NCI-H187 (cell line): Measurements from ENCODE around the gene SLC12A7.
"Not testable (repeated sequence)": the region's sequence is repeated elsewhere in the genome, so short reads cannot be mapped to it uniquely, and the experiment has no call there.

Source experiments
- DNase-seq, 2 experiments: peaks; one replicate each; lab custom pipeline; 2025; lab: John Stamatoyannopoulos, UW

Gene SLC12A7

DNA sequence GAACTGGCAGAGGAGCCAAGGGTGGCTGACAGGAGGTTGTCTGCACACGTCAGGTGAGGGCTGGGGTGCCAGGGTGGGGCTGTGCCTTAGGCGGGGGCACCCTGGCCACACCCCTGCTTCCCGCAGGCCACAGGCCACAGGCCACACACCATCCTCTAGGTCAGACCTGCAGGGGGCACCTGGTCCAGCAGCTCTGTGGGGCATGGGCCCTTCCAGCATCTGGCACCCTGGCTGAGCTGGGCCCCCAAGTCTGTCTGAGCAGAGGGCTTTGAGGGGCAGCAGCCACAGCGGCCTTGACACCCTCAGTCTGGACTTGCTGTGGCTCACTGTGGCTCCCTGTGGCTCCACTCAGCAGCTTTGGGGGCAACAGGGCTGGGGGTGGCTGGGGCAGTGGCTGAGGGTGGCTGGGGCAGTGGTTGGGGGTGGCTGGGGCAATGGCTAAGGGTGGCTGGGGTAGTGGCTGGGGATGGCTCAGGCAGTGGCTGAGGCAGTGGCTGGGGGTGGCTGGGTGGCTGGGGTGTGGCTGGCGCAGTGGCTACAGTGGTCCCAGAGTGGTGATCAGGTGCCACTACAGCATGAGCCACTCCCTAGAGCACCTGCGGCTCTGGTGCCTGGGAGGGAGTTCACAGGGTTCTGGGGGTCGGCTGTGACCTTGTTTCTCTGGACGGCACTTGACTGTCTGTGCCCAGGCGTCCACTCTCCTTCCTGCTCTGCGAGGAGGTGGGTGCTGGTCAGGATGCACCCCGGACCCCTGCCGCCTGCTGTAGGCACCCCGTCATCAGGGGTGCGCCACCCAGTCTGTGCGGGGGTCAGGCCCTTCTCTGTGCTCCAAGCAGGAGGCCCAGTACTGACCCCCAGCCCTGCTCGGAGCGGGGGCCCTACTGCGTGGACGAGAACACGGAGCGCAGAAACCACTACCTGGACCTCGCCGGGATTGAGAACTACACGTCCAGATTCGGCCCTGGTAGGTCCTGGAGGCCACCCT, 76.2 kb downstream of the SLC12A7 start:
- DNase-seq: no peak

DNA sequence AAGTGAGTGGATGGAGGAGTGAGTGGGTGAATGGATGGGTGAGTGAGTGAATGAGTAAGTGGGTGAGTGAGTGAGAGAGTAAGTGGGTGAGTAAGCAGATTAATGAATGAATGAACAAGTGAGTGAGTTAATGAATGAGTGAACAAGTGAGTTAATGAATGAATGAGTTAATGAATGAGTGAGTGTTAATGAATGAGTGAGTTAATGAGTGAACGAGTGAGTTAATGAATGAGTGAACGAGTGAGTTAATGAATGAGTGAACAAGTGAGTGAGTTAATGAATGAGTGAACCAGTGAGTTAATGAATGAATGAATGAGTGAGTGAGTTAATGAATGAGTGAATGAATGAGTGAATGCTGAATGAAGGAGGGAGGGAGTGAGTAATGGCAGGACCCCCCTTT, 76.9 kb downstream of the SLC12A7 start:
- DNase-seq: no peak

DNA sequence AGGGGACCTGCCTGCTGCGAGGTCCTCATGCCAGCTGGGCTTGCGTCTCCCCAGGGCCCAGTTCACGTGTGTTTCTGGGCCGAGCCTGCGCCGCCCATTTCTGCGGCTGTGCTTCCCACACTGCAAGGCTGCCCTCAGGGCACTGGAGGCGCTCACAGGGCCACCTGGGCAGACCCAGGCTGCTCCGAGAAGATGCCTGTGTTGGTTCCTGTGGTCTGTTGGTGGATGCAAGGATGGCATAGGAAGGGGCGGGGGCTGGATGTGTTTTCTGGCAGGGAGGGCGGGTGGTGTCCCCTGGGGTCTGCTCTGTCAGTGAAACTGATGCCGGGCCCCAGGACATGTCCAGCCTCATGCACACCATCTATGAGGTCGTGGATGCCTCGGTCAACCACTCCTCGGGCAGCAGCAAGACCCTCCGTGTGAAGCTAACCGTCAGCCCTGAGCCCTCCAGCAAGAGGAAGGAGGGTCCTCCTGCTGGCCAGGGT, 77.4 kb downstream of the SLC12A7 start:
- DNase-seq: no peak

GRCh38 chr5:1033606-1034420, 78.0 kb downstream of the SLC12A7 start:
- DNase-seq: no peak

DNA sequence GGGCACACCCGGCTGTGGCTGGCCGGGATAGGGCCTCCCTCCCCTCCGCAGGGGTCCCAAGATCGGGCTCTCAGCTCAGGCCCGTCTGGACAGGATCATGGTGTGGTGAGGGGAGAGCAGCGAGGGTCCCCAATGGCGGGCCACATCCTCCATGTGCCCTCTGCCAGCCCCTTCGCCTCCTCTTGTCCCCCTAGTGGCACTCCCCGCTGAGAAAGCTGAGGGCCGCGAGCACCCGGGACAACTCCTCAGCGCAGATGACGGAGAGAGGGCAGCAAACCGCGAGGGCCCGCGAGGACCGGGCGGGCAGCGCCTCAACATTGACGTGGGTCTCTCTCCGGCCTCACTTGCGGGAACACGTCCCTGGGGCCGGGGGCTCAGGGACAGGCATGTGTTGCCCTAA, 78.7 kb downstream of the SLC12A7 start:
- DNase-seq: no peak

DNA sequence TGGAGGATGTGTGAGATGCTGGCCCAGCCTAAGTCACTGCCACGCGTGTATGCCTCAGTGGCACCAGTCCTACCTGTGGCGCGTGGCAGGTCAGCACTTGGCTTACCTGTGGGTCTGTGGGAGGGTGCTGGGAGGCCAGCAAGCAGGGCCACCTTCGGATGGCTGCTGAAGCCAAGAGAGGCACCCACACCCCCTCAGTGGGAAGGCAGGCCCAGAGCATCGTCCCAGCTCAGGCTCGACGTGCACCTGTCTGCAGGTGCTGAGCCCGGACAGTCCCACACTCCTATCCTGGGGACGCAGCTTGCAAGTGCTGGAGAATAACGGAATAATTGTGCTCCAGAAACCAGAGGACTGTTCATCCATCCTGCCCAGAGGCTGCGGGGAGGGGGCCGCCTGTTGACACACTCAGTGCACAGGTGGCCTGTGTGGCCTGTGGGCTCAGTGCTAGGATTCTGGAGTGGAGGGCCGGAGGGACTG, 79.3 kb downstream of the SLC12A7 start:
- DNase-seq: no peak

DNA sequence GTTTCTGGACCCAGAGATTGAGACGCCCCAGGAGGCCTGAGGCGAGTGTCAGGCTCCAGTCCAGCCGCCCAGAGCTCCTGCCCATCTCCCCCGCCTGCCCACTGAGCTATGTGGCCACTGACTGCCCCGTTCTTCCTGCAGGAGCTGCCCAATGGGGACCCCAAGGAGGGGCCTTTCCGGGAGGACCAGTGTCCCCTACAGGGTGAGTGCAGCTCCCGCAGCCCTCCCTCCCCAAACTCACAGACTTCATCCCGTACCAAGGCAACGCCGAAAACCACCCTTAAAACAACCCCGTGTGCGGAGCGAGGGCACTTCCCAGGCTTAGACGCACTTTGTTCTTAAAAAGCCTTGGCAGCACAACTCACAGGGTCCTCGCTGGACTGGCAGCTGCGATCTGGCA, 79.9 kb downstream of the SLC12A7 start:
- DNase-seq: no peak

DNA sequence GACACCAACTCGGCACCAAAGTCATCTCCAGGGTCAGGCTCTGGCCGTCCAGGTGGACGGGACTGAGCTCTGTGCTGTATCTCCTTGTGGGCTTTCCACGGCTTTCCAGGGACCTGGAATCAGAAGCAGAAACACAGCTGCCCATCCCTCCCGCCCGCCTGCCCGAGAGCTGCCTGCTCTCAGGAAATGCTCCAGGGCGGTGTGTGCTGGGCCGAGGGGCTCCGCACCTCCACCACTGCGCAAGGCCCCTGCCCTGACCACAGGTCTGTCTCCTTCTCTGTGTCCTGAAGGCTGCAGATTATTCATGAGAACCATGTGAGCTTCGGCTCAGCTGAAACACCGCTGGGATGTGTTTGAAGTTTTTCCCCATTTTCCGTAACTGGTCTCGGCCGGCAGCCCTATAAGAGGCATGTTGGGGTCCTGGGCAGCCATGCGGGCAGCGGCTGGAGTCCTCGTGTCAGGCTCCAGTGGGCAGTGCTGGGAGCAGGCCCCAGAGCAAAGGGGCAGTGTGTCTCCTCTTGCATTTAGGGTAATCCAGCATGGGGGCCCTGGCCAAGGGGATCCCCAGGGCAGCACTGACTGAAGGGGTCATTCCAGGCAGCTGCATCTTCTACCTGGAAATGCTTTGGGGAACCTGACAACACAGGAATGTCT, 80.4 kb downstream of the SLC12A7 start:
- DNase-seq: no peak

DNA sequence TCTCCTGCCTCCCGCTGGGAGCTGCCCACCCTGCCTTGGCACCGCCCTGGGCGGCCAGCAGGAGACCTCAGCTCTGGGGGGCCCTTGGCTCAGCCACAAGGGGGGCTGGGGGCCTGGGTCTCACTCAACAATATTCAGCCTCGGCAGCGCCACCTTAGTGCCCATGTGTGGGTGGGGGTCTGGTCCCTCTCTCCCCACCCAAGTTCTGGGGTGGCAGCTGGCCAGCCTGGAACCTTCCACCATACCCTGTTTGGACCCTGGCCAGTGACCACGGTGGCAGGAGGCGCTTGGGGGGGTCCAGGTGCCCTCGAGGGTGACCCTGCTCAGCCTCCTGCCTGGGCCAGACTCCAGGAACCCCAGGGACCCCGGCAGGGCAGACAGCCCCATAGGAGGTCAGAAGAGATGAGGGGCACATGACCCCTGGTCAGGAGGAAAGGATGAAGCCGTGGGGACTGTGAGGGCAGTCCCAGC, 81.0 kb downstream of the SLC12A7 start:
- no peak for DNase-seq

GRCh38 chr5:1029945-1030625, 81.8 kb downstream of the SLC12A7 start:
- DNase-seq: no peak

GRCh38 chr5:1029282-1029944, 82.5 kb downstream of the SLC12A7 start:
- no peak for DNase-seq

DNA sequence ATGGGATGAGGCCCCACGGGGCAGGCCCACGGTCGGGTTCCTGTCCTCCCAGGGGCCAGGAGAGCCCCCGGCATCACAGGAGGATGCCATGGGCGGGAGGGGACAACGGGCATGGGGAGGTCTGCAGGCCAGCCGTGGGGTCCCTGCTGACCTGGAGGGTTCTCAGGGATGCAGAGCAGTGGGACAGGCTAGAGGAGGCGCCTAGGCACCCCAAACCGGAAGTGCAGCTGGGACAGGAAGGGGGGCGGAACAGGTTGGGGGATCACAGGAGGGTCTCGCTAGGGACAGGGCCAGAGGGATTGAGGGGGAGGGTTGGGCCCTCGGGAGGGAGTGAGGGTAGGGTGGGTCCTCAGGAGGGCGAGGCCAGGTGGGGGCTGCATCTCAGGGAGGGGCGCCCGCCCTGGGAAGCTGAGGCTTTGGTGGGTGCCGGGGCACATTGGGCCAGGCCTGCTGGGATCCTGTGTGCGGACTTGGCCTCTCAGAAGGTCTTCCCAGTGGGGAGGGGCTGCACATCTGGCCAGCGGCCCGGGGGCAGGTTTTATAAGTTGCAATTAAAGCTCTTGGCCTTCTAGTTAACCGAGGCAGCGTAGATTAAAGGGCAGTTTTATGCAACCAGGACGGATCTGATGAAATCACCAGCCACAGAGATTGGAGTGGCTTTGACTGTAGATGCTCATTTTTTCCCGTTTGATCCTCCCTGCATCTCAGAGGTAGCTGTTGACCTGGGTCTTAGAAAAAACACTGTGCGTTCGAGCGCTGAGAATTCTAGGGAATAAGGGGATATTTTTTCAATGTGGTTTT, 83.2 kb downstream of the SLC12A7 start:
- no peak for DNase-seq

GRCh38 chr5:1027631-1028441, 84.0 kb downstream of the SLC12A7 start:
- DNase-seq: no peak

GRCh38 chr5:1026700-1027621, 84.9 kb downstream of the SLC12A7 start:
- no peak for DNase-seq

DNA sequence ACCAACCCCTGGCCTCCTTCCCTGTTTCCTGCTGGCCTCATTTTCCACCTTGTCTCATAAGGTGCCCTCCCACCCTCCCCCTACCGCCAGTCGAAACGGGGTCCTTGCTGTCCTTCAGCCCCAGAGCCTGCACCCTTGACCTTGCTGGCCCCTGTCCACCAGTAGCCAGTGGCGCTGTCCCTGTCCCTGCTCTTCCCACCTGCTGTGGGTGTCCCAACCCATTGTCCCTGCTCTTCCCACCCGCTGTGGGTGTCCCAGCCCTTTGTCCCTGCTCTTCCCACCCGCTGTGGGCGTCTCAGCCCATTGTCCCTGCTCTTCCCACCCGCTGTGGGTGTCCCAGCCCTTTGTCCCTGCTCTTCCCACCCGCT, 89.9 kb downstream of the SLC12A7 start:
- DNase-seq: not testable (repeated sequence)

DNA sequence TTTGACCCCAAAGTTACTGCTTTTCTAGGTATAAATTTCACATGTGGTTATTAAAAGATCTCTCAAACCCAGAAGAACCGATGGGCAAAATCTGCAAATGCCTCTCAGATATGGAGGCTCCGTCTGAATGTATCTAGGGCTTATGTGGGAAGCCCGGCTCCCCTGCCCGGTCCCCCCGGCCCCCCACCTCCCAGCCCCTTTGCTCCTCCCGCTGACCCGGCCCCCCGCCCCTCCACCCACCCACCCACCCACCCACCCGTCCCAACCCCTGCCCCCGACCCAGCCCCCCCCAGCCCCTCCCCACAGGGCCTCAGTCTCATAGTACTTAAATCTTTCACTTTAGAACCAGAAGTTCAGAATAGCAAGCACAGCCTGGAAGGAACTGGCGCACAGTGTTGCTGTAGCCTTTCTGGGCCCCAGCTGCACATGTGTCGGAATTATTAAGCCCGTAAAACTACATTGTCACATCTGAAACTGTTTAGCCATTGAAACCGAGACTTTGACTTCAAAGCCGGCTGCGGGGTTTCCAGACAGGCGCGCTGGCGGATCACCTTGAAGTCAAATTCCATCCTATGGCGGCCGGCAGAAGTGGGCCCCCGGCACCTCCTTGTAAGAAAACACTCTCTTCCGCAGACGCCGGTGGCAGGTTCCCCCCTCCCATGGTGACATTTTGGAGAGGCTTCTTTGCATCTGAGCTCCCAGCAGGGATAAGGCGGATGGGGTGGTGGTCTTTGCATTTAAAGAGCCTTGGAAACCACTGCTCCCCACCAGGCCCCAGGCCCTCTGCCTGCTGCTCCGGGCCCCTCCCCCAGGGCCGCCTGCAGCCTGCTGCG, 90.5 kb downstream of the SLC12A7 start:
- no peak for DNase-seq

- no peak for DNase-seq
These were observed 91.4 kb downstream of the SLC12A7 start for GRCh38 chr5:1020452-1020961.
